RWPE1 (cell line): Measurements from ENCODE around the gene NEO1.
A peak's percentile ranks its signal among the peaks of the same experiment; 100 is the strongest.

Source experiments
- CTCF ChIA-PET: fragments of 350-600 bp; sonication (Branson Sonifier 250); formaldehyde crosslinking; extraction: SDS; loops from one replicate; lab custom pipeline; 2021; lab: Yijun Ruan, JAX
- POLR2A ChIA-PET: fragments of 400-600 bp; formaldehyde crosslinking; extraction: SDS; loops from one replicate; lab custom pipeline; 2020; ENCODE audit warnings: antibody characterized with exemption; ENCODE audit not compliant: low non-redundant PET; lab: Yijun Ruan, JAX
- DNase-seq: peaks from one replicate; pipeline ENCODE4 v3.0.0; 2012; ENCODE audit warnings: low spot score
- H3K27ac ChIP-seq: fragments of 450-650 bp; 2 replicates; pipeline ENCODE4 v1.5.1; 2017
- TF ChIP-seq, protein P1 (sequence below): fragments of 450-650 bp; conservative IDR thresholded peaks from 2 replicates; pipeline ENCODE4 v1.5.1; 2017; ENCODE audit warnings: low read depth, mild to moderate bottlenecking

Gene NEO1

DNA sequence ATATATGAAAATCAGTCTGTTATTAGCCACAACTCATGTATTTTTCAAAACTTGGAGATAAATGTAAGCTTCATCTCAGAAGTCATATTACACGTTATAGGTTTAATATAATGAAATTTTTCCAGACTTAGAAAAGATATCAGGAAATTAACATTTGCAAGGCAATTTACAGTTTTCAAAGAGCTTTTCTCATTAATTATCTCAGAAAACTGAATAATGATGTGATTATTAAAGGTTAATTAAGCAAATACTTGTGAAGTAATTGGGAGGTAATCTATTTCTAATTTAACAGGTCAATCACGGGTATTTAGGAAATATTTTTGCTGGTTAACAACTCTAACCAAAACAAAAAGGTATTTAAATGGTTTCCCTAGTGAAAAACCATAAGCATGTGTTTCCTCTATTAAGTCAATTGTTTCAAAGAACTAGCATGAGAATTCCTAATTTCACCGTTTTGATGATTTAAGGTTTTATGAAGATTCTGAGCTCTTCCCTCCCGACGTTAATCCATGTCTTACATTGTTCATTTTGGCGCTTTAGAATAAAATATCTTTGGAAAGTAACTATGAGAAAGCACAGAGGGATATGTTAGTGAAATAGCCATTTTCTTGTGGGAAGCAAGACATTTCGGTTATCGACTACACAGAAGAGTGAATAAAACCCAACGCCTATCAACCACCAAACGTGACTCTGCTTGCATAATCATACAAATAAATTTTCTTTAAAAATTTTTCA lies 1.5 kb upstream of the NEO1 start:
- ChIA-PET POLR2A (no interaction called here), CTCF (interaction anchor here (0.7 kb wide), 1 partner anchor 43 kb away, joined by 3 read pairs; no protein-coding TSS in a partner anchor)
- no peak overlapping the region for H3K27ac ChIP-seq
- DNase-seq, result no peak
- TF ChIP-seq, protein P1, sequence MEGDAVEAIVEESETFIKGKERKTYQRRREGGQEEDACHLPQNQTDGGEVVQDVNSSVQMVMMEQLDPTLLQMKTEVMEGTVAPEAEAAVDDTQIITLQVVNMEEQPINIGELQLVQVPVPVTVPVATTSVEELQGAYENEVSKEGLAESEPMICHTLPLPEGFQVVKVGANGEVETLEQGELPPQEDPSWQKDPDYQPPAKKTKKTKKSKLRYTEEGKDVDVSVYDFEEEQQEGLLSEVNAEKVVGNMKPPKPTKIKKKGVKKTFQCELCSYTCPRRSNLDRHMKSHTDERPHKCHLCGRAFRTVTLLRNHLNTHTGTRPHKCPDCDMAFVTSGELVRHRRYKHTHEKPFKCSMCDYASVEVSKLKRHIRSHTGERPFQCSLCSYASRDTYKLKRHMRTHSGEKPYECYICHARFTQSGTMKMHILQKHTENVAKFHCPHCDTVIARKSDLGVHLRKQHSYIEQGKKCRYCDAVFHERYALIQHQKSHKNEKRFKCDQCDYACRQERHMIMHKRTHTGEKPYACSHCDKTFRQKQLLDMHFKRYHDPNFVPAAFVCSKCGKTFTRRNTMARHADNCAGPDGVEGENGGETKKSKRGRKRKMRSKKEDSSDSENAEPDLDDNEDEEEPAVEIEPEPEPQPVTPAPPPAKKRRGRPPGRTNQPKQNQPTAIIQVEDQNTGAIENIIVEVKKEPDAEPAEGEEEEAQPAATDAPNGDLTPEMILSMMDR, result no peak

DNA sequence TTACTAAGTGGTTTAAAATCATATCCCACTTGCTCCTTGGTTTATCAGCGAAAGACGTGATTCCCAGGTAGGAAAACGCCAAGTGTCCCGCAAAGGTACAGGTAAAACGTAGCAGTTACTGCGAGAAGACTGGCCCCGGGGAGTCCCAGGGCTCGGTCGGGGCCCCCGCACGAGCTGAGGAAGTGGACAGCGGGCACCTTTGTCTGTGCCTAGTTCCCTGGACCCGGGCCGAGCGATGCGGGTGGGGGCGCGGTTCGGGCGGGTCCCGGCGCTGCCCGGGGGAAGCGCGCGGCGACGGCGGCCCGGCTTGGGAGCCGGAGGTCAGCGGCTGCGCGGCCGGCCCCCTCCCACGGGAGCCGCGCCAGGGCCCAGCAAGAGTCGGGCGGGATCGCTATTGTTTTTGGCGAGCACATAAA lies 864 bp upstream of the NEO1 start:
- ChIA-PET CTCF (no interaction called here), POLR2A (interaction anchor here (0.8 kb wide), 1 partner anchor 185 kb away, joined by 5 read pairs; no protein-coding TSS in a partner anchor)
- peak overlapping the region; percentile 78 for H3K27ac ChIP-seq
- peak; percentile 8 for DNase-seq
- TF ChIP-seq, protein P1, result no peak

DNA sequence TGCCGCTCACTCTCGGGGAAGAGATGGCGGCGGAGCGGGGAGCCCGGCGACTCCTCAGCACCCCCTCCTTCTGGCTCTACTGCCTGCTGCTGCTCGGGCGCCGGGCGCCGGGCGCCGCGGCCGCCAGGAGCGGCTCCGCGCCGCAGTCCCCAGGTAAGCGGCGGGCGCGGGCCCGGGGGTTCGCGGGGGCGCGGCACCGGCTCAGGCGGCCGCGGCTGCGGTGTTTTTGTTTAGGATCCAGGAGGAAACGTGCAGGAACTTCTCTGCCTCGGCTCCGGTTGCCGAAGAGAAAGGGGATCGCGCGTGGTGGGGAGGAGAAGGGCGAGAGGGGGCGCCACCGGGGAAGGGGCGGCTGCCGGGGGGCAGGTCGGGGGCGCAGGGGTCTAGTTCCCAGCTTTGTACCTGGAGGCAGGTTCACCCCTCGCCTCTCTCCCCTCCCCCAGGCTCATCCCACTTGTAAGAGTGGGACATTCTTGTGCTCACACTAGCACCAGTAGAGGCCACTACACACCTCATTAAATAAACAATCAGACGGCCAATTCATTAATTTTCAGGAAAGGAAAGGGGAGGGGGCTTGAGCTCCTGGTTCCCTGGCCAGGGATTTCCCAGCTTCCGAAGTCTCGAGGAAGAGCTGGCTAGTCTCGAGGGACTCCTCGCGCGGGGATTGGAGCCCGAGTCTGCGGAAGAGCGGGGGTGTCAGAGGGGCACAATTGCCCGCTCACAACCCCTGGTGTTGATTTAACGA lies 562 bp downstream of the NEO1 start:
- CTCF ChIA-PET, result interaction anchor here (0.6 to 1.2 kb wide), 6 partner anchors 14 to 936 kb away, joined by 3 to 6 read pairs (median 3); partner anchors contain the start of gene ADPGK
- DNase-seq, result peak; percentile 55
- POLR2A ChIA-PET, result no interaction called here
- H3K27ac ChIP-seq, result peak overlapping the region; percentile 78
- TF ChIP-seq, protein P1, result peak; percentile 70

DNA sequence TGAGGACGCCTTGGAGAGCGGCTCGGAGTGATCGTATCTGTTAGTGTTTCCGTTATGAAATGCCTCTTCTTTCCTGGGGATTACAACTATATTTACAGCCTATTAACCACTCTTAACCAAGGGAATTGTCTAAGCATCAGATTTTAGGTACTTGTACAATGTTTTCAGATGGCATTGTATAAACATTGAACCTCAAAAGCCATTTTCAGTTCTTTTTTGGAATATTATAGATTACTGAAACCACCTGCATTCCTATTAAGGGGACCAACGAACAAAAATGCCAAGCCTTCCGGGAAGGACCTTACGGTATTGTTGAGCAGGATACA lies 1.1 kb downstream of the NEO1 start:
- TF ChIP-seq, protein P1, result no peak
- peak overlapping the region; percentile 78 for H3K27ac ChIP-seq
- ChIA-PET CTCF (interaction anchor here (0.6 to 1.2 kb wide), 6 partner anchors 14 to 935 kb away, joined by 3 to 6 read pairs (median 4); partner anchors contain the start of gene ADPGK), POLR2A (no interaction called here)
- no peak for DNase-seq

DNA sequence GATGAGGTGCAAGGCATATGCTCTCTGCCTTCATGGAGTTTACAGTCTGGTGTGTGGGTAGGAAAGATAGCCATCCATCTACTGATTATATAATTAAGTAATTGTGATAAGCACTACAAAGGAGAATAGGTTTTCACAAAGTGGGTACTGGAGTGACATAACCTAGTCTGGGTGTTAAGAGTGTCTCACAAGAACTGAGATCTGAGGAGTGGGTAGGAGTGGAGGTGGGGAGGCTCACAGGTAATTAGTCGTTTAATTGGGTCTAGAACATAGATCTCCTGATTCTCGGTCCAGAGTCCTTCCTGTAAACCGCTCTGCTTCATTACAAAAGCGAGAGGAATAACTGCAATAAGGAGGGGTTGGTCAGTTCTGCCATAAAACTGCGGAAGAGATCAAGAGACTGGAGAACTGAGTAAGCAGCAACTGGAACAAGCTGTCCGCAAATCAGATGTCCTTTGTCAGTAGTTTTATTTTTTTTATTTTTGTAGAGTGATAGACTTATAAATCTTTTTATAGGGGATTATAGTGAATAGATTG lies 2.2 kb downstream of the NEO1 start:
- DNase-seq, result no peak
- POLR2A ChIA-PET, result no interaction called here
- no peak overlapping the region for H3K27ac ChIP-seq
- CTCF ChIA-PET, result no interaction called here
- TF ChIP-seq, protein P1, result no peak

DNA sequence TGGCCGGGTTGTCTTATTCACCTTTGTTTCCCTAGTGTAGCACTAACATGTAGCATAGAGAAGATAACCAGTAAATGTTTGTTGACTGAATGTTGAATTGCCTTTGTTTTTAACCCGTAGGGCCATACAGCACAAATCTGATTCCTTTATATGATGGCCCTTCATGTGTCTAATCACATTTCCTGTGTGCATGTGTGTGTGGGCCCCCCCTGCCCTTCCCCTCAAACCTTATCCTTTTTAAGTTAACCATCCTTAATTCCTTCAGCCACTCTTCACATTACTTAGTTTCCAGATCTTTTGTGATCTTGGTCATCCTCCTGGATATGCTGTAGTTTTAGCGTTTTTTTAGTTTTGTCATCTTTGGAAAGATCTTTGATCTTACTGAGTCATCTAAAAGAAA lies 4.2 kb downstream of the NEO1 start:
- H3K27ac ChIP-seq, result no peak overlapping the region
- CTCF ChIA-PET, result interaction anchor here (0.5 kb wide), 1 partner anchor 43 kb away, joined by 3 read pairs; no protein-coding TSS in a partner anchor
- DNase-seq, result no peak
- POLR2A ChIA-PET, result no interaction called here
- TF ChIP-seq, protein P1, result no peak
